Loucy (cell line): ENCODE data around the gene DSCAM.

ENCODE experiments used
- CTCF ChIP-seq: fragments of 200-600 bp; sonication (generic); conservative IDR thresholded peaks from 2 replicates; pipeline ENCODE4 v1.5.1; 2014; ENCODE audit warnings: mild to moderate bottlenecking, antibody characterized with exemption, low read length
- EZH2phosphoT487 ChIP-seq: fragments of 200-600 bp; IDR thresholded peaks from 2 replicates; pipeline ENCODE4 v1.6.1; 2018; ENCODE audit warnings: antibody characterized with exemption, mild to moderate bottlenecking, moderate library complexity, borderline replicate concordance

GRCh38 chr21:40546647-40547046, 300.3 kb downstream of the DSCAM start:
- TF ChIP-seq CTCF (no peak), EZH2phosphoT487 (no peak)
